Upper lobe of left lung (tissue), 4 donors: ENCODE results near the gene ZDHHC8.

Experiments used
- EP300 ChIP-seq, 4 donors: sonication (generic); formaldehyde crosslinking; IDR thresholded peaks; one replicate each; pipeline ENCODE4 v1.5.1; 2017; ENCODE audit warnings: antibody characterized with exemption in 4 of 4, control low read depth in 2 of 4
- POLR2A ChIP-seq, 4 donors: fragments of 450-650 bp; IDR thresholded peaks; one replicate each; pipeline ENCODE4 v1.5.1; 2016 to 2017; ENCODE audit warnings: antibody characterized with exemption in 4 of 4, mild to moderate bottlenecking in 2 of 4
- TF ChIP-seq, protein P1 (sequence below), 6 experiments: fragments of 450-650 bp in 4 of 6; fragments of 200-600 bp in 2 of 6; sonication (generic) in 2 of 6; IDR thresholded peaks; one replicate each; pipeline ENCODE4 v1.5.1; 2016 to 2019; ENCODE audit warnings: antibody characterized with exemption in 6 of 6

DNA sequence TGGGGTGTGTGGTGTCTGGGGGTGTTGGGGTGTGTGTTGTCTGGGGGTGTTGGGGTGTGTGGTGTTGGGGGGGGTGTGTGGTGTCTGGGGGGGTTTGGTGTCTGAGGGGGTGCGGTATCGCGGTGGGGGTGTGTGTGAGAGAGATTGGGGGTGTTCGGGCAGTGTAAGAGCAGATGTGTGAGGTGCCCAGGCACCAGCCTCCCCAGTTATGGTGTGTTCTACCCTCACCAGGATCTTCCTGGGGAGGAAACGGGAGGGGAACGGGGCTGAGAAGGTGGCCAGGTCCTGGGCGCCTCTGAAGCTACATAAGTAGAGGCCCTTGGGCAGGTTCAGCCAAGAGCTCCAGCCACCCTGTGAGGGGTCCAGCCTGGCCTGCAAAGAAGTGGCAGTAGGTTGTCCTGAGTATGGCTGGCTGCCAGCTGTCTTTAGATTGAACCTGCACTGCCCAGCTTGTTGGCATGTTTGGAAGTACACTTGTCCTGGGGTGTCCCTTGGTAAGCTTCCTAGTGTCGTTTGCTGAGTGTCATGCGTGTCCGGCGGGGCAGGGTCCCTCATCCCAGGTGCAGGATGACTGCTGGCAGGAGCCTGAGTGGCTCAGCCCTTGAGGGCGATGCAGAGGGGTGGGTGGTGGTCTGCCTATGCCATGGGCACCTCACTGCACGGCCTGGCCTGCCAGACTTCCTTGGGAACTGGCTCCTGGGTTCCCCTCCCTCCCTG lies 8.1 kb upstream of the ZDHHC8 start:
- TF ChIP-seq, protein P1, sequence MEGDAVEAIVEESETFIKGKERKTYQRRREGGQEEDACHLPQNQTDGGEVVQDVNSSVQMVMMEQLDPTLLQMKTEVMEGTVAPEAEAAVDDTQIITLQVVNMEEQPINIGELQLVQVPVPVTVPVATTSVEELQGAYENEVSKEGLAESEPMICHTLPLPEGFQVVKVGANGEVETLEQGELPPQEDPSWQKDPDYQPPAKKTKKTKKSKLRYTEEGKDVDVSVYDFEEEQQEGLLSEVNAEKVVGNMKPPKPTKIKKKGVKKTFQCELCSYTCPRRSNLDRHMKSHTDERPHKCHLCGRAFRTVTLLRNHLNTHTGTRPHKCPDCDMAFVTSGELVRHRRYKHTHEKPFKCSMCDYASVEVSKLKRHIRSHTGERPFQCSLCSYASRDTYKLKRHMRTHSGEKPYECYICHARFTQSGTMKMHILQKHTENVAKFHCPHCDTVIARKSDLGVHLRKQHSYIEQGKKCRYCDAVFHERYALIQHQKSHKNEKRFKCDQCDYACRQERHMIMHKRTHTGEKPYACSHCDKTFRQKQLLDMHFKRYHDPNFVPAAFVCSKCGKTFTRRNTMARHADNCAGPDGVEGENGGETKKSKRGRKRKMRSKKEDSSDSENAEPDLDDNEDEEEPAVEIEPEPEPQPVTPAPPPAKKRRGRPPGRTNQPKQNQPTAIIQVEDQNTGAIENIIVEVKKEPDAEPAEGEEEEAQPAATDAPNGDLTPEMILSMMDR (IDR thresholded peaks at IDR 0.05), result no peak
- no peak for TF ChIP-seq POLR2A (IDR thresholded peaks at IDR 0.05)
- no peak for TF ChIP-seq EP300 (IDR thresholded peaks at IDR 0.05)
